Peyer's patch (tissue), 4 donors: ENCODE measurements around the gene CD24. TPM values are rescaled to one million over a fixed set of nuclear protein-coding genes. Genes with fewer than 3 reads are reported as not detected.
A peak's percentile ranks its signal among the peaks of the same experiment; 100 is the strongest.

ENCODE experiments used
- DNase-seq, 3 donors: peaks; one replicate each; pipeline ENCODE4 v3.0.0-alpha.2; 2017 to 2019
- H3K27ac ChIP-seq, 4 donors: fragments of 200-600 bp; sonication (generic); one replicate each; pipeline ENCODE4 v1.5.1; 2016 to 2019
- H3K27me3 ChIP-seq, 2 donors: fragments of 200-600 bp; sonication (generic); one replicate each; pipeline ENCODE4 v1.5.1; 2019
- H3K36me3 ChIP-seq, 3 donors: fragments of 200-600 bp; sonication (generic); one replicate each; pipeline ENCODE4 v1.5.1; 2016 to 2019
- H3K4me1 ChIP-seq, 4 donors: fragments of 200-600 bp; sonication (generic); one replicate each; pipeline ENCODE4 v1.5.1; 2016 to 2019
- H3K4me3 ChIP-seq, 4 donors: fragments of 200-600 bp; sonication (generic); 1 replicate in 3 of 4; 2 replicates in 1 of 4; pipeline ENCODE4 v1.5.1; 2016 to 2019; ENCODE audit warnings: mild to moderate bottlenecking in 1 of 4
- H3K9me3 ChIP-seq, 4 donors: fragments of 200-600 bp; sonication (generic); one replicate each; pipeline ENCODE4 v1.5.1; 2016 to 2019; ENCODE audit warnings: mild to moderate bottlenecking in 1 of 4
- CTCF ChIP-seq, 6 experiments: fragments of 450-650 bp in 4 of 6; fragments of 200-600 bp in 2 of 6; sonication (generic) in 1 of 6; IDR thresholded peaks; one replicate each; pipeline ENCODE4 v1.5.1; 2017 to 2019; ENCODE audit warnings: antibody characterized with exemption in 6 of 6, mild to moderate bottlenecking in 3 of 6, moderate library complexity in 1 of 6
- POLR2A ChIP-seq, 2 donors: fragments of 450-650 bp; IDR thresholded peaks; one replicate each; pipeline ENCODE4 v1.5.1; 2017; ENCODE audit warnings: antibody characterized with exemption in 2 of 2, mild to moderate bottlenecking in 2 of 2, moderate library complexity in 2 of 2
- total RNA-seq, 4 donors: library from RNA; depleted of rRNA; stranded (reverse); fragments of >200 nt; gene quantifications; one replicate each; pipeline ENCODE4 v1.1.0, GENCODE V29; 2016

CD24 gene
- total RNA-seq, 4 donors from 2014 or later: 38.9 to 119 (median 68.9) TPM

- no peak for TF ChIP-seq POLR2A (IDR thresholded peaks at IDR 0.05)
- no peak for TF ChIP-seq CTCF (IDR thresholded peaks at IDR 0.05)
- DNase-seq: peak in 1 of 3 donors; percentile 53
- Histone ChIP-seq H3K9me3 (no peaks in the 10 kb centered on the region), H3K27me3 (no peaks in the 10 kb centered on the region), H3K36me3 (no peaks in the 10 kb centered on the region), H3K27ac (no peak overlapping the region), H3K4me3 (no peak overlapping the region), H3K4me1 (no peaks in the 10 kb centered on the region)
Observed at GRCh38 chr6:106927531-106928398, 46.8 kb downstream of the CD24 start.

- no peaks in the 10 kb centered on the region for H3K4me1 ChIP-seq
- no peak for DNase-seq
- no peaks in the 10 kb centered on the region for H3K9me3 ChIP-seq
- H3K27me3 ChIP-seq: no peaks in the 10 kb centered on the region
- no peak for TF ChIP-seq CTCF (IDR thresholded peaks at IDR 0.05)
- no peak for TF ChIP-seq POLR2A (IDR thresholded peaks at IDR 0.05)
- no peak overlapping the region for H3K4me3 ChIP-seq
- no peaks in the 10 kb centered on the region for H3K36me3 ChIP-seq
- H3K27ac ChIP-seq: no peak overlapping the region
Observed at GRCh38 chr6:106925948-106926347, 48.6 kb downstream of the CD24 start.

GRCh38 chr6:106924694-106925523 lies 49.6 kb downstream of the CD24 start:
- H3K36me3 ChIP-seq: no peaks in the 10 kb centered on the region
- H3K4me1 ChIP-seq: no peaks in the 10 kb centered on the region
- H3K9me3 ChIP-seq: no peaks in the 10 kb centered on the region
- H3K4me3 ChIP-seq: peak overlapping the region in 2 of 4 donors; percentile 28 to 39
- TF ChIP-seq CTCF (IDR thresholded peaks at IDR 0.05) (no peak), POLR2A (IDR thresholded peaks at IDR 0.05) (no peak)
- peak in 2 of 3 donors; percentile 72 to 79 for DNase-seq
- H3K27ac ChIP-seq: no peak overlapping the region
- H3K27me3 ChIP-seq: no peaks in the 10 kb centered on the region

DNA sequence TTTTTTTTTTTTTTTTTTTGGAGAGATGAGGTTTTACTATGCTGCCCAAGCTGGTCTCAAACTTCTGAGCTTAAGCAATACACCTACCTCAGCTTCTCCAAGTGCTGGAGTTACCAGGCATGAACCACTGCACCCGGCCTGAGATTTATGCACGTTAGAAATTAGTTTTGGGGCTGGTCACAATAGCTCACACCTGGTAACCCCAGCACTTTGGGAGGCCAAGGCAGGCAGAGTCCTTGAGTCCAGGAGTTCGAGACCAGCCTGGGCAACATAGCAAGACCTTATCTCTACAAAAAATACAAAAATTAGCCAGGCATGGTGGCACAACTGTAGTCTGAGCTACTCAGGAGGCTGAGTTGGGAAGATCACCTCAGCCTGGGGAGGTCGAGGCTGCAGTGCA lies 51.9 kb downstream of the CD24 start:
- H3K9me3 ChIP-seq: no peaks in the 10 kb centered on the region
- no peaks in the 10 kb centered on the region for H3K4me1 ChIP-seq
- TF ChIP-seq POLR2A (IDR thresholded peaks at IDR 0.05) (no peak), CTCF (IDR thresholded peaks at IDR 0.05) (no peak)
- no peaks in the 10 kb centered on the region for H3K27me3 ChIP-seq
- no peak overlapping the region for H3K27ac ChIP-seq
- no peak overlapping the region for H3K4me3 ChIP-seq
- H3K36me3 ChIP-seq: no peaks in the 10 kb centered on the region
- DNase-seq: no peak

Other genes starting within 250 kb of the CD24 start
- 10 to 100 TPM; 22.8 to 34.7 (median 31.3) TPM for gene MTRES1, start 53.5 kb upstream of the CD24 start, total RNA-seq
- 1 to 10 TPM; 2.6 to 8.3 (median 6.1) TPM for gene BEND3, start 140.8 kb upstream of the CD24 start, total RNA-seq